H1 (cell line): Measurements from ENCODE around the gene ABHD15. TPM values are rescaled to one million over a fixed set of nuclear protein-coding genes. Genes with fewer than 3 reads are reported as not detected.

Experiments used
- CTCF ChIA-PET: fragments of 300-600 bp; sonication (Branson Sonifier 250); formaldehyde crosslinking; loops from one replicate; lab custom pipeline; 2021; ENCODE audit not compliant: partially characterized antibody; lab: Charles Lee
- POLR2A ChIA-PET: fragments of 300-600 bp; sonication (Branson Sonifier 250); formaldehyde crosslinking; loops from one replicate; lab custom pipeline; 2021; ENCODE audit warnings: inconsistent platforms; ENCODE audit not compliant: partially characterized antibody; lab: Charles Lee
- DNase-seq, 2 experiments: peaks; one replicate each; pipeline versions ENCODE4 v3.0.0 to v3.0.0-alpha.2; 2010 to 2022; ENCODE audit warnings: low spot score in 2 of 2, low read depth in 1 of 2, mixed read lengths in 1 of 2
- FAIRE-seq: peaks from 2 replicates; lab custom pipeline; 2011; peaks lifted over from hg19 to GRCh38; lab: Jason Lieb, UNC
- H2AFZ ChIP-seq: 2 replicates; pipeline ENCODE4 v1.8.1; 2012; ENCODE audit warnings: low read length, inconsistent platforms
- H2AK5ac ChIP-seq: 2 replicates; pipeline ENCODE4 v1.6.1; 2013; ENCODE audit warnings: low read depth, low read length
- H2BK120ac ChIP-seq: replicated peaks from 2 replicates; pipeline ENCODE3; 2013; ENCODE audit warnings: low read depth, low read length, inconsistent platforms
- H2BK12ac ChIP-seq: 2 replicates; pipeline ENCODE4 v1.6.1; 2013; ENCODE audit warnings: low read depth, low read length
- H2BK15ac ChIP-seq: 2 replicates; pipeline ENCODE4 v1.6.1; 2013; ENCODE audit warnings: low read length
- H2BK20ac ChIP-seq: 2 replicates; pipeline ENCODE4 v1.6.1; 2013; ENCODE audit warnings: low read length
- H2BK5ac ChIP-seq: 2 replicates; pipeline ENCODE4 v1.6.1; 2013; ENCODE audit warnings: low read depth, low read length
- H3K14ac ChIP-seq: 2 replicates; pipeline ENCODE4 v1.6.1; 2013; ENCODE audit warnings: inconsistent platforms; ENCODE audit not compliant: insufficient read length
- H3K18ac ChIP-seq: 2 replicates; pipeline ENCODE4 v1.6.1; 2013; ENCODE audit warnings: low read length; ENCODE audit errors: extremely low read depth
- H3K23ac ChIP-seq: 2 replicates; pipeline ENCODE4 v1.6.1; 2013; ENCODE audit warnings: inconsistent platforms; ENCODE audit not compliant: insufficient read length
- H3K23me2 ChIP-seq: 2 replicates; pipeline ENCODE4 v1.6.1; 2013; ENCODE audit warnings: low read depth, low read length
- H3K27ac ChIP-seq: 2 replicates; pipeline ENCODE4 v1.6.1; 2011; ENCODE audit warnings: low read depth, low read length, inconsistent platforms
- H3K27me3 ChIP-seq, 4 experiments: replicated peaks in 1 of 4; 1 replicate in 1 of 4; 2 replicates in 3 of 4; pipeline versions ENCODE4 v1.6.1 to v1.8.1; 2011 to 2013; ENCODE audit warnings: low read length in 3 of 4, mild to moderate bottlenecking in 3 of 4, inconsistent platforms in 2 of 4, mixed read lengths in 2 of 4, moderate library complexity in 1 of 4; ENCODE audit not compliant: control insufficient read depth in 3 of 4, insufficient read depth in 3 of 4; ENCODE audit errors: extremely low read depth in 1 of 4
- H3K36me3 ChIP-seq, 4 experiments: 2 replicates each; pipeline versions ENCODE4 v1.6.1 to v1.8.1; 2011 to 2013; ENCODE audit warnings: mild to moderate bottlenecking in 4 of 4, low read length in 3 of 4, moderate library complexity in 2 of 4, control low read depth in 1 of 4, inconsistent platforms in 1 of 4; ENCODE audit not compliant: insufficient read depth in 4 of 4, control insufficient read depth in 2 of 4
- H3K4ac ChIP-seq: replicated peaks from 2 replicates; pipeline ENCODE3; 2013; ENCODE audit warnings: low read length, low read depth, mixed read lengths, inconsistent platforms; ENCODE audit not compliant: insufficient read length
- H3K4me1 ChIP-seq, 4 experiments: replicated peaks in 1 of 4; 1 replicate in 1 of 4; 2 replicates in 3 of 4; pipeline versions ENCODE4 v1.6.1 to v1.8.1; 2011 to 2013; ENCODE audit warnings: low read length in 3 of 4, inconsistent platforms in 2 of 4, mixed read lengths in 1 of 4; ENCODE audit not compliant: insufficient read depth in 4 of 4, control insufficient read depth in 3 of 4
- H3K4me2 ChIP-seq, 2 experiments: 2 replicates each; pipeline versions ENCODE4 v1.6.1 to v1.8.1; 2011 to 2013; ENCODE audit warnings: low read depth in 2 of 2, low read length in 2 of 2, control low read depth in 1 of 2, inconsistent platforms in 1 of 2, mild to moderate bottlenecking in 1 of 2; ENCODE audit not compliant: insufficient read depth in 1 of 2
- H3K4me3 ChIP-seq, 4 experiments: fragments of 200-600, 300-600 bp in 1 of 4; sonication (generic), shearing (Covaris generic), sonication (Bioruptor Twin) in 1 of 4; 2 replicates each; pipeline versions ENCODE4 v1.5.1 to v1.8.1; 2011 to 2016; ENCODE audit warnings: low read length in 4 of 4, low read depth in 3 of 4, control low read depth in 2 of 4, inconsistent platforms in 2 of 4, mild to moderate bottlenecking in 2 of 4, mixed read lengths in 1 of 4, moderate library complexity in 1 of 4; ENCODE audit not compliant: insufficient read depth in 2 of 4; ENCODE audit errors: extremely low read depth in 1 of 4
- H3K56ac ChIP-seq: replicated peaks from 2 replicates; pipeline ENCODE3; 2013; ENCODE audit warnings: low read depth, mild to moderate bottlenecking, mixed read lengths, low read length, inconsistent platforms; ENCODE audit not compliant: insufficient read length
- H3K79me1 ChIP-seq: 2 replicates; pipeline ENCODE4 v1.6.1; 2013; ENCODE audit warnings: low read depth, low read length, control low read depth
- H3K79me2 ChIP-seq, 2 experiments: 2 replicates each; pipeline versions ENCODE4 v1.6.1 to v1.8.1; 2012 to 2013; ENCODE audit warnings: low read length in 2 of 2, mild to moderate bottlenecking in 2 of 2, inconsistent platforms in 1 of 2; ENCODE audit not compliant: insufficient read depth in 2 of 2, control insufficient read depth in 1 of 2
- H3K9ac ChIP-seq, 4 experiments: replicated peaks in 1 of 4; 1 replicate in 1 of 4; 2 replicates in 3 of 4; pipeline versions ENCODE4 v1.6.1 to v1.8.1; 2011 to 2013; ENCODE audit warnings: low read depth in 3 of 4, low read length in 3 of 4, control low read depth in 2 of 4, mild to moderate bottlenecking in 2 of 4, moderate library complexity in 2 of 4, inconsistent platforms in 1 of 4; ENCODE audit errors: extremely low read depth in 1 of 4
- H3K9me3 ChIP-seq, 2 experiments: 2 replicates each; pipeline versions ENCODE4 v1.6.1 to v1.8.1; 2012 to 2013; ENCODE audit warnings: mild to moderate bottlenecking in 2 of 2, moderate library complexity in 2 of 2, control low read depth in 1 of 2, inconsistent platforms in 1 of 2, low read depth in 1 of 2, low read length in 1 of 2, mixed read lengths in 1 of 2; ENCODE audit not compliant: insufficient read depth in 2 of 2
- H4K20me1 ChIP-seq, 2 experiments: replicated peaks in 1 of 2; 2 replicates each; pipeline versions ENCODE3 to v1.8.1; 2011 to 2013; ENCODE audit warnings: inconsistent platforms in 2 of 2, low read length in 2 of 2, mild to moderate bottlenecking in 1 of 2; ENCODE audit not compliant: insufficient read depth in 2 of 2, control insufficient read depth in 1 of 2
- H4K5ac ChIP-seq: 2 replicates; pipeline ENCODE4 v1.6.1; 2013; ENCODE audit warnings: low read length, low read depth, mixed read lengths, inconsistent platforms; ENCODE audit not compliant: insufficient read length
- H4K8ac ChIP-seq: 2 replicates; pipeline ENCODE4 v1.8.0; 2013; ENCODE audit warnings: mild to moderate bottlenecking, moderate library complexity, low read length, inconsistent platforms; ENCODE audit not compliant: insufficient read depth; ENCODE audit errors: extremely low read depth
- H4K91ac ChIP-seq: replicated peaks from 2 replicates; pipeline ENCODE3; 2013; ENCODE audit warnings: low read length, mixed read lengths, inconsistent platforms; ENCODE audit not compliant: insufficient read length
- ASH2L ChIP-seq: fragments of 200-600, 300-600 bp; sonication (generic); IDR thresholded peaks from one replicate; pipeline ENCODE4 v1.7.1; 2017; ENCODE audit warnings: low read length
- BACH1 ChIP-seq: IDR thresholded peaks from 2 replicates; pipeline ENCODE4 v1.6.1; 2012; ENCODE audit warnings: low read length, improper control_type of control experiment
- EGR1 ChIP-seq: IDR thresholded peaks from 2 replicates; pipeline ENCODE4 v1.6.1; 2011; ENCODE audit warnings: low read depth, low read length, borderline replicate concordance
- GABPA ChIP-seq: IDR thresholded peaks from 2 replicates; pipeline ENCODE4 v1.6.1; 2011; ENCODE audit warnings: mild to moderate bottlenecking, low read length, moderate library complexity, borderline replicate concordance; ENCODE audit not compliant: insufficient read depth
- KDM5A ChIP-seq: fragments of 200-600 bp; IDR thresholded peaks from 2 replicates; pipeline ENCODE4 v1.7.1; 2012; ENCODE audit warnings: mild to moderate bottlenecking, low read length, inconsistent platforms, mixed read lengths
- PHF8 ChIP-seq: fragments of 200-600 bp; sonication (generic); conservative IDR thresholded peaks from 2 replicates; pipeline ENCODE4 v1.7.1; 2012; ENCODE audit warnings: low read depth, mild to moderate bottlenecking, inconsistent platforms, low read length, moderate library complexity
- RBBP5 ChIP-seq: IDR thresholded peaks from 2 replicates; pipeline ENCODE4 v1.7.1; 2012; ENCODE audit warnings: low read depth, mild to moderate bottlenecking, inconsistent platforms, low read length, moderate library complexity, borderline replicate concordance
- RFX5 ChIP-seq: IDR thresholded peaks from 2 replicates; pipeline ENCODE4 v1.6.1; 2011; ENCODE audit warnings: low read depth, low read length, improper control_type of control experiment, borderline replicate concordance
- TAF1 ChIP-seq: IDR thresholded peaks from 2 replicates; pipeline ENCODE4 v1.6.1; 2011; ENCODE audit warnings: mild to moderate bottlenecking, low read depth, low read length
- ZNF274 ChIP-seq: IDR thresholded peaks from 2 replicates; pipeline ENCODE4 v1.7.0; 2012; ENCODE audit warnings: low read length, borderline replicate concordance; ENCODE audit errors: extremely low read depth
- WGBS, 2 experiments: shearing (Covaris generic) in 1 of 2; methylation state at CpG; one replicate each; pipeline versions ENCODE4 v1.1.6 to v1.1.7; 2013 to 2015; ENCODE audit warnings: low lambda C conversion rate in 2 of 2, mixed read lengths in 2 of 2, inconsistent platforms in 1 of 2, low coverage in 1 of 2, missing lambda C conversion rate in 1 of 2; ENCODE audit not compliant: insufficient replicate concordance in 2 of 2, insufficient coverage in 1 of 2, insufficient read length in 1 of 2; ENCODE audit errors: extremely low coverage in 1 of 2, missing lambda C conversion rate in 1 of 2; 5-methylcytosine and 5-hydroxymethylcytosine counted together
- polyA plus RNA-seq, 7 experiments: library from polyadenylated mRNA; depleted of rRNA in 3 of 7; stranded (reverse) in 5 of 7; unstranded in 2 of 7; fragments of >200 nt in 5 of 7; fragments of 200-250 nt in 2 of 7; gene quantifications; 1 replicate in 5 of 7; 2 replicates in 1 of 7; 4 replicates in 1 of 7; pipeline versions ENCODE4 v1.2.1 to v1.2.3, GENCODE V29; 2011 to 2013; ENCODE audit warnings: missing spikeins in 2 of 7, mixed read lengths in 2 of 7
- total RNA-seq: library from RNA; stranded (reverse); fragmentation: NEBNext Ultra II Directional; extraction: Animal tissue kit (Norgen Biotek cat#: 25700); gene quantifications from 2 replicates; pipeline ENCODE4 v1.2.1, GENCODE V29; 2021
- TF ChIP-seq, protein P1 (sequence below): IDR thresholded peaks from 2 replicates; pipeline ENCODE4 v1.6.1; 2011; ENCODE audit warnings: low read length, improper control_type of control experiment
- TF ChIP-seq, protein P2 (sequence below): IDR thresholded peaks from 2 replicates; pipeline ENCODE4 v1.6.1; 2012; ENCODE audit warnings: low read length, inconsistent platforms

The ABHD15 gene
- total and polyA plus RNA-seq, 2 of the 8 experiments (the other 6 are each of a cell fraction or from before 2014, with no cell fraction given): 0.88 to 1.7 TPM

DNA sequence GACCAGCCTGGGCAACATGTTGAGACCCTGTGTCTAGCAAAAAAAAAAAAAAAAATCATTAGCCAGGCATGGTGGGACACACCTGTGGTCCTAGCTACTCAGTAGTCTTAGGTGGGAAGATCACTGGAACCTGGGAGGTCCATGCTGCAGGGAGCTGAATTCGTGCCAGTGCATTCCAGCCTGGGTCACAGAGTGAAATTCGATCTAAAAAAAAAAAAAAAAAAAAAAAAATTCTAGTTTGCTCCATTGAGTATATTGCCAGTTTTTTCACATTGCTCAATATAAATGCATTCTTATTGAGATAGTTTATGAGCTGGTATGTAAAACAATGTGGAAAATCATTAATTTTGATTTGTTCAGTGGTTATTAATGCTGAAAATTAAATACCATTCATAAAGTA is 52.0 kb downstream of the ABHD15 start:
- Histone ChIP-seq H4K20me1 (no peaks in the 10 kb centered on the region), H2BK15ac (no peak overlapping the region), H3K4ac (no peak overlapping the region), H3K14ac (no peak overlapping the region), H2AK5ac (no peak overlapping the region), H3K79me1 (no peaks in the 10 kb centered on the region), H3K18ac (no peak overlapping the region), H3K23me2 (no peaks in the 10 kb centered on the region), H2BK12ac (no peak overlapping the region), H2BK5ac (no peak overlapping the region), H2BK20ac (no peak overlapping the region), H3K4me1 (no peaks in the 10 kb centered on the region), H2BK120ac (no peak overlapping the region), H3K4me2 (no peak overlapping the region), H3K79me2 (no peaks in the 10 kb centered on the region), H4K8ac (no peak overlapping the region), H3K27me3 (no peaks in the 10 kb centered on the region), H3K56ac (no peak overlapping the region), H3K4me3 (no peak overlapping the region), H3K9me3 (no peaks in the 10 kb centered on the region), H3K9ac (no peak overlapping the region), H3K36me3 (peaks cover 9 to 47% (median 24%) of the 10 kb centered on the region in 4 experiments; a peak in 7 of 8 replicates), H3K27ac (no peak overlapping the region), H2AFZ (no peak overlapping the region), H3K23ac (no peak overlapping the region), H4K91ac (no peak overlapping the region), H4K5ac (no peak overlapping the region)
- no peak for DNase-seq
- FAIRE-seq: no peak
- ChIA-PET POLR2A (interaction anchor here (1.0 kb wide), 1 partner anchor 9 kb away, joined by 3 read pairs; no protein-coding TSS in a partner anchor), CTCF (interaction anchor here (0.6 to 2.7 kb wide), 4 partner anchors 93 to 158 kb away, joined by 3 to 9 read pairs (median 4); no protein-coding TSS in a partner anchor)
- WGBS, 2 experiments: 88% methylated on average over 1 of the region's 2 CpGs; no CpG with 5 or more reads in 1 of the 2 experiments
- no peak for TF ChIP-seq EGR1
- no peak for TF ChIP-seq ASH2L
- no peak for TF ChIP-seq RFX5
- no peak for TF ChIP-seq RBBP5
- TF ChIP-seq PHF8: no peak
- TF ChIP-seq TAF1: no peak
- TF ChIP-seq, protein P1, sequence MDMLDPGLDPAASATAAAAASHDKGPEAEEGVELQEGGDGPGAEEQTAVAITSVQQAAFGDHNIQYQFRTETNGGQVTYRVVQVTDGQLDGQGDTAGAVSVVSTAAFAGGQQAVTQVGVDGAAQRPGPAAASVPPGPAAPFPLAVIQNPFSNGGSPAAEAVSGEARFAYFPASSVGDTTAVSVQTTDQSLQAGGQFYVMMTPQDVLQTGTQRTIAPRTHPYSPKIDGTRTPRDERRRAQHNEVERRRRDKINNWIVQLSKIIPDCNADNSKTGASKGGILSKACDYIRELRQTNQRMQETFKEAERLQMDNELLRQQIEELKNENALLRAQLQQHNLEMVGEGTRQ: no peak
- no peak for TF ChIP-seq BACH1
- TF ChIP-seq, protein P2, sequence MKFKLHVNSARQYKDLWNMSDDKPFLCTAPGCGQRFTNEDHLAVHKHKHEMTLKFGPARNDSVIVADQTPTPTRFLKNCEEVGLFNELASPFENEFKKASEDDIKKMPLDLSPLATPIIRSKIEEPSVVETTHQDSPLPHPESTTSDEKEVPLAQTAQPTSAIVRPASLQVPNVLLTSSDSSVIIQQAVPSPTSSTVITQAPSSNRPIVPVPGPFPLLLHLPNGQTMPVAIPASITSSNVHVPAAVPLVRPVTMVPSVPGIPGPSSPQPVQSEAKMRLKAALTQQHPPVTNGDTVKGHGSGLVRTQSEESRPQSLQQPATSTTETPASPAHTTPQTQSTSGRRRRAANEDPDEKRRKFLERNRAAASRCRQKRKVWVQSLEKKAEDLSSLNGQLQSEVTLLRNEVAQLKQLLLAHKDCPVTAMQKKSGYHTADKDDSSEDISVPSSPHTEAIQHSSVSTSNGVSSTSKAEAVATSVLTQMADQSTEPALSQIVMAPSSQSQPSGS: no peak
- TF ChIP-seq KDM5A: no peak
- TF ChIP-seq ZNF274: no peak
- TF ChIP-seq GABPA: no peak
